CD4-positive, CD25-positive, alpha-beta regulatory T cell (primary cell): ENCODE data around the gene RIMBP3C. TPM values are rescaled to one million over a fixed set of nuclear protein-coding genes. Genes with fewer than 3 reads are reported as not detected.
A peak's percentile ranks its signal among the peaks of the same experiment; 100 is the strongest.
"Not testable (repeated sequence)": the region's sequence is repeated elsewhere in the genome, so short reads cannot be mapped to it uniquely, and the experiment has no call there.

ENCODE experiments used
- ATAC-seq, 2 donors: fragments of 150-1000 bp; cut with Tn5 transposase; one replicate each; pipeline ENCODE4 v1.10.0; 2021; ENCODE audit warnings: low read depth in 2 of 2, moderate number of reproducible peaks in 2 of 2, moderate library complexity in 1 of 2
- DNase-seq, 3 donors: peaks; one replicate each; pipeline versions ENCODE4 v3.0.0 to v3.0.0-alpha.2; 2012 to 2022; ENCODE audit warnings: mixed read lengths in 1 of 3
- H3K27ac ChIP-seq: one replicate; pipeline ENCODE4 v1.7.0; 2013; ENCODE audit warnings: mild to moderate bottlenecking, low read length; ENCODE audit not compliant: insufficient read depth, poor library complexity, severe bottlenecking
- H3K27me3 ChIP-seq: one replicate; pipeline ENCODE4 v1.7.0; 2013; ENCODE audit warnings: low read length; ENCODE audit not compliant: control insufficient read depth, insufficient read depth
- H3K36me3 ChIP-seq: one replicate; pipeline ENCODE4 v1.7.0; 2013; ENCODE audit warnings: mild to moderate bottlenecking, low read length, moderate library complexity; ENCODE audit not compliant: control insufficient read depth, insufficient read depth
- H3K4me1 ChIP-seq: 2 replicates; pipeline ENCODE4 v1.7.0; 2013; ENCODE audit warnings: mild to moderate bottlenecking, low read length; ENCODE audit not compliant: insufficient read depth, control insufficient read depth, poor library complexity, severe bottlenecking
- H3K4me3 ChIP-seq: one replicate; pipeline ENCODE4 v1.7.0; 2013; ENCODE audit warnings: low read depth, mild to moderate bottlenecking, low read length, moderate library complexity
- H3K9me3 ChIP-seq, 2 experiments: 1 replicate in 1 of 2; 2 replicates in 1 of 2; pipeline ENCODE4 v1.7.0; 2013; ENCODE audit warnings: low read length in 2 of 2, mild to moderate bottlenecking in 1 of 2, moderate library complexity in 1 of 2; ENCODE audit not compliant: control insufficient read depth in 2 of 2
- H3K27ac Mint-ChIP-seq, 3 donors: one replicate each; pipeline ENCODE4 v1.8.0; 2020 to 2022; ENCODE audit warnings: mild to moderate bottlenecking in 3 of 3, mixed read lengths in 3 of 3, moderate library complexity in 2 of 3
- H3K27me3 Mint-ChIP-seq: one replicate; pipeline ENCODE4 v1.8.0; 2022; ENCODE audit warnings: mild to moderate bottlenecking, mixed read lengths
- H3K36me3 Mint-ChIP-seq: one replicate; pipeline ENCODE4 v1.8.0; 2020; ENCODE audit warnings: mixed read lengths
- H3K4me1 Mint-ChIP-seq, 4 donors: one replicate each; pipeline ENCODE4 v1.8.0; 2020 to 2022; ENCODE audit warnings: mixed read lengths in 4 of 4, mild to moderate bottlenecking in 1 of 4
- H3K4me3 Mint-ChIP-seq, 4 donors: one replicate each; pipeline ENCODE4 v1.8.0; 2020 to 2022; ENCODE audit warnings: mild to moderate bottlenecking in 4 of 4, mixed read lengths in 4 of 4, moderate library complexity in 3 of 4
- H3K9me3 Mint-ChIP-seq, 7 donors: one replicate each; pipeline ENCODE4 v1.8.0; 2020 to 2022; ENCODE audit warnings: mixed read lengths in 7 of 7, mild to moderate bottlenecking in 3 of 7, moderate library complexity in 2 of 7
- polyA plus RNA-seq, 4 donors: library from polyadenylated mRNA; unstranded; fragments of 300-500 nt; fragmentation: Illumina TruSeq; gene quantifications; one replicate each; pipeline ENCODE4 v1.2.3, GENCODE V29; 2021
- total RNA-seq: library from RNA; stranded (reverse); gene quantifications from one replicate; pipeline ENCODE4 v1.2.3, GENCODE V29; 2022

Gene RIMBP3C
- total and polyA plus RNA-seq, 5 donors from 2014 or later: 0.38 to 0.87 (median 0.49) TPM; not detected in 1

- not testable (repeated sequence) for H3K27me3 ChIP-seq, H3K9me3 ChIP-seq, H3K9me3 Mint-ChIP-seq, H3K4me3 Mint-ChIP-seq, H3K4me3 ChIP-seq, H3K27me3 Mint-ChIP-seq, H3K36me3 Mint-ChIP-seq, H3K36me3 ChIP-seq, DNase-seq, H3K4me1 Mint-ChIP-seq, H3K4me1 ChIP-seq, H3K27ac ChIP-seq, H3K27ac Mint-ChIP-seq
- peak; percentile 70 to 77 for ATAC-seq
Observed at GRCh38 chr22:21499623-21500506, 51.4 kb downstream of the RIMBP3C start.

- H3K36me3 Mint-ChIP-seq, H3K27ac Mint-ChIP-seq, H3K27ac ChIP-seq, H3K27me3 ChIP-seq, ATAC-seq, H3K4me3 ChIP-seq, DNase-seq, H3K36me3 ChIP-seq, H3K4me1 Mint-ChIP-seq, H3K9me3 ChIP-seq, H3K4me1 ChIP-seq, H3K27me3 Mint-ChIP-seq, H3K4me3 Mint-ChIP-seq, H3K9me3 Mint-ChIP-seq: not testable (repeated sequence)
Observed at GRCh38 chr22:21498489-21498888, 52.8 kb downstream of the RIMBP3C start.

GRCh38 chr22:21497984-21498383 lies 53.3 kb downstream of the RIMBP3C start:
- H3K36me3 Mint-ChIP-seq, H3K27ac Mint-ChIP-seq, H3K9me3 Mint-ChIP-seq, H3K27ac ChIP-seq, H3K9me3 ChIP-seq, ATAC-seq, H3K4me1 ChIP-seq, H3K27me3 Mint-ChIP-seq, DNase-seq, H3K27me3 ChIP-seq, H3K4me3 ChIP-seq, H3K36me3 ChIP-seq, H3K4me1 Mint-ChIP-seq, H3K4me3 Mint-ChIP-seq: not testable (repeated sequence)

Other genes with a start within 250 kb of the RIMBP3C start
- gene RIMBP3B, start 167.7 kb downstream of the RIMBP3C start, total RNA-seq: not detected
- gene RIMBP3B, start 167.7 kb downstream of the RIMBP3C start, polyA plus RNA-seq: under 1 TPM in 3 of 4 donors, not detected in 1; 0.32 to 0.63 (median 0.47) TPM
- 9.7 TPM for gene HIC2, start 134.1 kb downstream of the RIMBP3C start, total RNA-seq
- under 1 TPM; 0.29 to 0.49 (median 0.41) TPM for gene HIC2, start 134.1 kb downstream of the RIMBP3C start, polyA plus RNA-seq
- gene TMEM191C, start 84.1 kb downstream of the RIMBP3C start, total RNA-seq: 4.1 TPM
- 1 to 10 TPM in 3 of 4 donors, under 1 TPM in 1; 0.72 to 2.7 (median 1.3) TPM for gene TMEM191C, start 84.1 kb downstream of the RIMBP3C start, polyA plus RNA-seq
- gene UBE2L3, start 16.3 kb upstream of the RIMBP3C start, total RNA-seq: 33.7 TPM
- 100 to 1,000 TPM in 3 of 4 donors, 10 to 100 TPM in 1; 98.4 to 124 (median 110) TPM for gene UBE2L3, start 16.3 kb upstream of the RIMBP3C start, polyA plus RNA-seq
- gene YDJC, start 78.6 kb upstream of the RIMBP3C start, total RNA-seq: 34.4 TPM
- gene YDJC, start 78.6 kb upstream of the RIMBP3C start, polyA plus RNA-seq: 10 to 100 TPM; 55.0 to 70.0 (median 55.6) TPM
- gene CCDC116, start 81.3 kb upstream of the RIMBP3C start, total RNA-seq: not detected
- not detected for gene CCDC116, start 81.3 kb upstream of the RIMBP3C start, polyA plus RNA-seq
- 29.9 TPM for gene SDF2L1, start 90.8 kb upstream of the RIMBP3C start, total RNA-seq
- 10 to 100 TPM; 65.4 to 89.3 (median 75.5) TPM for gene SDF2L1, start 90.8 kb upstream of the RIMBP3C start, polyA plus RNA-seq
- gene PPIL2, start 114.6 kb upstream of the RIMBP3C start, total RNA-seq: 83.0 TPM
- 10 to 100 TPM; 24.3 to 29.3 (median 27.0) TPM for gene PPIL2, start 114.6 kb upstream of the RIMBP3C start, polyA plus RNA-seq
- gene YPEL1, start 184.3 kb upstream of the RIMBP3C start, total RNA-seq: 8.9 TPM
- 10 to 100 TPM in 2 of 4 donors, 1 to 10 TPM in 2; 5.4 to 20.1 (median 11.3) TPM for gene YPEL1, start 184.3 kb upstream of the RIMBP3C start, polyA plus RNA-seq